Endothelial cell (in vitro differentiated cells): ENCODE data around the gene GALNT13. TPM values are rescaled to one million over a fixed set of nuclear protein-coding genes. Genes with fewer than 3 reads are reported as not detected.

Source experiments
- DNase-seq: peaks from one replicate; pipeline ENCODE4 v3.0.0; 2021; ENCODE audit warnings: low spot score
- H3K27ac Mint-ChIP-seq: one replicate; pipeline ENCODE4 v1.8.0; 2021; ENCODE audit warnings: mixed read lengths, inconsistent platforms; ENCODE audit not compliant: unreplicated experiment
- H3K27me3 Mint-ChIP-seq: one replicate; pipeline ENCODE4 v1.8.0; 2021; ENCODE audit warnings: mild to moderate bottlenecking, moderate library complexity, mixed read lengths, inconsistent platforms; ENCODE audit not compliant: unreplicated experiment
- H3K36me3 Mint-ChIP-seq: one replicate; pipeline ENCODE4 v1.8.0; 2021; ENCODE audit warnings: mild to moderate bottlenecking, low read depth, mixed read lengths, inconsistent platforms; ENCODE audit not compliant: unreplicated experiment
- H3K4me1 Mint-ChIP-seq: one replicate; pipeline ENCODE4 v1.8.0; 2021; ENCODE audit warnings: mild to moderate bottlenecking, mixed read lengths, inconsistent platforms; ENCODE audit not compliant: unreplicated experiment
- H3K4me3 Mint-ChIP-seq: one replicate; pipeline ENCODE4 v1.8.0; 2021; ENCODE audit warnings: mild to moderate bottlenecking, mixed read lengths, inconsistent platforms; ENCODE audit not compliant: unreplicated experiment
- H3K9me3 Mint-ChIP-seq: one replicate; pipeline ENCODE4 v1.8.0; 2021; ENCODE audit warnings: mixed read lengths, inconsistent platforms; ENCODE audit not compliant: unreplicated experiment
- CTCF ChIP-seq: fragments of 200-600 bp; sonication (generic); IDR thresholded peaks from one replicate; pipeline ENCODE4 v1.5.0; 2021; ENCODE audit warnings: antibody characterized with exemption; ENCODE audit not compliant: unreplicated experiment
- total RNA-seq: library from RNA; stranded (reverse); fragmentation: NEBNext Ultra II Directional; extraction: Animal tissue kit (Norgen Biotek cat#: 25700); gene quantifications from one replicate; pipeline ENCODE4 v1.2.1, GENCODE V29; 2021; ENCODE audit not compliant: unreplicated experiment

Gene GALNT13
- total RNA-seq, 1 donor from 2014 or later = 26.3 TPM

GRCh38 chr2:154240921-154241379, 369.2 kb downstream of the GALNT13 start:
- DNase-seq = no peak
- no peaks in the 10 kb centered on the region for H3K9me3 Mint-ChIP-seq
- H3K4me1 Mint-ChIP-seq = no peaks in the 10 kb centered on the region
- H3K36me3 Mint-ChIP-seq = peaks cover 8% of the 10 kb centered on the region
- H3K27ac Mint-ChIP-seq = no peak overlapping the region
- no peak overlapping the region for H3K4me3 Mint-ChIP-seq
- H3K27me3 Mint-ChIP-seq = no peaks in the 10 kb centered on the region
- TF ChIP-seq CTCF = no peak

GRCh38 chr2:154242687-154243086, 371.0 kb downstream of the GALNT13 start:
- Mint-ChIP-seq H3K4me3 (no peak overlapping the region), H3K36me3 (peaks cover 8% of the 10 kb centered on the region), H3K27me3 (no peaks in the 10 kb centered on the region), H3K4me1 (no peaks in the 10 kb centered on the region), H3K27ac (no peak overlapping the region), H3K9me3 (no peaks in the 10 kb centered on the region)
- no peak for DNase-seq
- TF ChIP-seq CTCF = no peak

- Mint-ChIP-seq H3K4me1 (no peaks in the 10 kb centered on the region), H3K9me3 (no peaks in the 10 kb centered on the region), H3K27ac (no peak overlapping the region), H3K36me3 (peaks cover 8% of the 10 kb centered on the region), H3K4me3 (no peak overlapping the region), H3K27me3 (no peaks in the 10 kb centered on the region)
- no peak for TF ChIP-seq CTCF
- no peak for DNase-seq
Measured at GRCh38 chr2:154243685-154244084, 372.0 kb downstream of the GALNT13 start.

GRCh38 chr2:154244932-154245331, 373.2 kb downstream of the GALNT13 start:
- Mint-ChIP-seq H3K9me3 (no peaks in the 10 kb centered on the region), H3K36me3 (peaks cover 8% of the 10 kb centered on the region), H3K4me1 (no peaks in the 10 kb centered on the region), H3K27ac (no peak overlapping the region), H3K27me3 (no peaks in the 10 kb centered on the region), H3K4me3 (no peak overlapping the region)
- no peak for DNase-seq
- no peak for TF ChIP-seq CTCF

- DNase-seq = no peak
- H3K27ac Mint-ChIP-seq = no peak overlapping the region
- H3K4me3 Mint-ChIP-seq = no peak overlapping the region
- no peaks in the 10 kb centered on the region for H3K4me1 Mint-ChIP-seq
- H3K9me3 Mint-ChIP-seq = no peaks in the 10 kb centered on the region
- H3K27me3 Mint-ChIP-seq = no peaks in the 10 kb centered on the region
- peaks cover 3% of the 10 kb centered on the region for H3K36me3 Mint-ChIP-seq
- TF ChIP-seq CTCF = no peak
Measured at GRCh38 chr2:154247503-154247902, 375.8 kb downstream of the GALNT13 start.
